HEK293T (cell line): ENCODE results near the gene KCNN3.

ENCODE experiments used
- BHLHE40 ChIP-seq: fragments of 450-650 bp; IDR thresholded peaks from 2 replicates; pipeline ENCODE4 v1.6.1; 2016; ENCODE audit warnings: mild to moderate bottlenecking, moderate library complexity, borderline replicate concordance
- SUZ12 ChIP-seq: fragments of 450-650 bp; IDR thresholded peaks from 2 replicates; pipeline ENCODE4 v1.6.1; 2016; ENCODE audit warnings: mild to moderate bottlenecking

- TF ChIP-seq SUZ12 (no peak), BHLHE40 (no peak)
These were observed 24.9 kb downstream of the KCNN3 start for GRCh38 chr1:154845174-154845573.
